HepG2 (cell line): ENCODE data around the gene EIF3B.

ENCODE experiments used
- ATF7 ChIP-seq, 2 experiments: fragments of 450-650 bp in 1 of 2; sonication (generic) in 1 of 2; formaldehyde crosslinking in 1 of 2; IDR thresholded peaks; 2 replicates each; pipeline versions ENCODE4 v1.4.0 to v1.6.1; 2016 to 2020; ENCODE audit warnings: antibody characterized with exemption in 1 of 2, mild to moderate bottlenecking in 1 of 2, missing genetic modification reagents in 1 of 2
- FOXP1 ChIP-seq, 2 experiments: fragments of 450-650 bp in 1 of 2; IDR thresholded peaks; 2 replicates each; pipeline ENCODE4 v1.6.1; 2017 to 2018; ENCODE audit warnings: antibody characterized with exemption in 1 of 2
- KDM5A ChIP-seq: fragments of 200-600 bp; sonication (generic); IDR thresholded peaks from 2 replicates; pipeline ENCODE4 v1.7.0; 2018; ENCODE audit warnings: antibody characterized with exemption, mild to moderate bottlenecking, low read length, borderline replicate concordance
- POLR2AphosphoS5 ChIP-seq: IDR thresholded peaks from 2 replicates; pipeline ENCODE4 v1.6.1; 2012; ENCODE audit warnings: low read depth, low read length
- TARDBP ChIP-seq: sonication (generic); formaldehyde crosslinking; IDR thresholded peaks from 2 replicates; pipeline ENCODE4 v1.8.0; 2022; ENCODE audit warnings: mild to moderate bottlenecking, missing genetic modification reagents
- TCF12 ChIP-seq, 2 experiments: fragments of 450-650 bp in 1 of 2; sonication (generic) in 1 of 2; formaldehyde crosslinking in 1 of 2; IDR thresholded peaks; 2 replicates each; pipeline versions ENCODE4 v1.6.1 to v1.8.0; 2017 to 2022; ENCODE audit warnings: antibody characterized with exemption in 1 of 2, mild to moderate bottlenecking in 1 of 2, missing genetic modification reagents in 1 of 2, moderate library complexity in 1 of 2
- TRIM24 ChIP-seq: sonication (generic); formaldehyde crosslinking; IDR thresholded peaks from 2 replicates; pipeline ENCODE4 v1.8.0; 2022; ENCODE audit warnings: mild to moderate bottlenecking, missing genetic modification reagents
- TF ChIP-seq, protein P1 (sequence below): sonication (generic); formaldehyde crosslinking; IDR thresholded peaks from 2 replicates; pipeline ENCODE4 v1.5.0; 2020; ENCODE audit warnings: mild to moderate bottlenecking, missing genetic modification reagents, moderate library complexity

DNA sequence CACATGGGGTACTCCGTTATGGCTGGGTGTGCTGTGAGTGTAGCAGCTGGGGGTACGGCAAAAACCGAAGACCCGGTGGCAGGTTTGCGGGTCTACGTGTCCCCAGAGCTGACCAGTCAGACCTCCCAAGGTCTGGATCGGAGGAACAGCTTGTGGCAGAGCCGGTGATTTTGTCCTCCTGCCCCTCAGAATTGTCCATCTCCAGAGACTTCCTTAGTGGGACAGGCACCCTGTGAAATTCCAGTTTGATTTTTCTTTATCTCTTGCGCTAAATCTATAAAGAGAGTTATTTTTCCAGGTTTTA is 1.0 kb downstream of the EIF3B start:
- TF ChIP-seq POLR2AphosphoS5 (no peak), TARDBP (no peak), TRIM24 (CRISPR knock-in tag) (no peak), FOXP1 (IDR thresholded peaks at IDR 0.05) (no peak), FOXP1 (CRISPR knock-in tag; IDR thresholded peaks at IDR 0.05) (no peak), TCF12 (IDR thresholded peaks at IDR 0.05) (no peak), TCF12 (CRISPR knock-in tag; IDR thresholded peaks at IDR 0.05) (no peak), ATF7 (IDR thresholded peaks at IDR 0.05) (no peak), ATF7 (CRISPR knock-in tag; IDR thresholded peaks at IDR 0.05) (no peak), KDM5A (no peak)
- TF ChIP-seq, protein P1, sequence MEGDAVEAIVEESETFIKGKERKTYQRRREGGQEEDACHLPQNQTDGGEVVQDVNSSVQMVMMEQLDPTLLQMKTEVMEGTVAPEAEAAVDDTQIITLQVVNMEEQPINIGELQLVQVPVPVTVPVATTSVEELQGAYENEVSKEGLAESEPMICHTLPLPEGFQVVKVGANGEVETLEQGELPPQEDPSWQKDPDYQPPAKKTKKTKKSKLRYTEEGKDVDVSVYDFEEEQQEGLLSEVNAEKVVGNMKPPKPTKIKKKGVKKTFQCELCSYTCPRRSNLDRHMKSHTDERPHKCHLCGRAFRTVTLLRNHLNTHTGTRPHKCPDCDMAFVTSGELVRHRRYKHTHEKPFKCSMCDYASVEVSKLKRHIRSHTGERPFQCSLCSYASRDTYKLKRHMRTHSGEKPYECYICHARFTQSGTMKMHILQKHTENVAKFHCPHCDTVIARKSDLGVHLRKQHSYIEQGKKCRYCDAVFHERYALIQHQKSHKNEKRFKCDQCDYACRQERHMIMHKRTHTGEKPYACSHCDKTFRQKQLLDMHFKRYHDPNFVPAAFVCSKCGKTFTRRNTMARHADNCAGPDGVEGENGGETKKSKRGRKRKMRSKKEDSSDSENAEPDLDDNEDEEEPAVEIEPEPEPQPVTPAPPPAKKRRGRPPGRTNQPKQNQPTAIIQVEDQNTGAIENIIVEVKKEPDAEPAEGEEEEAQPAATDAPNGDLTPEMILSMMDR (CRISPR knock-in tag), result no peak
